Body of pancreas (tissue), 4 donors: ENCODE data around the gene GRXCR2. TPM values are rescaled to one million over a fixed set of nuclear protein-coding genes. Genes with fewer than 3 reads are reported as not detected.

Source experiments
- ATAC-seq: fragments of 150-250 bp; one replicate; pipeline ENCODE4 v1.9.1; 2016
- DNase-seq, 4 donors: peaks; one replicate each; pipeline ENCODE4 v3.0.0-alpha.2; 2019
- H3K27ac ChIP-seq, 4 donors: fragments of 200-600 bp; sonication (generic); 1 replicate in 3 of 4; 2 replicates in 1 of 4; pipeline versions ENCODE4 v1.5.1 to v1.6.1; 2016 to 2019; ENCODE audit warnings: mild to moderate bottlenecking in 1 of 4, mixed read lengths in 1 of 4, moderate library complexity in 1 of 4
- H3K27me3 ChIP-seq, 2 donors: fragments of 200-600 bp; sonication (generic); one replicate each; pipeline ENCODE4 v1.6.0; 2016; ENCODE audit warnings: mild to moderate bottlenecking in 1 of 2
- H3K36me3 ChIP-seq, 2 donors: fragments of 200-600 bp; sonication (generic); replicated peaks in 1 of 2; 2 replicates each; pipeline ENCODE4 v1.5.1; 2016; ENCODE audit warnings: low read depth in 2 of 2; ENCODE audit not compliant: insufficient read depth in 1 of 2
- H3K4me1 ChIP-seq: fragments of 200-600 bp; sonication (generic); one replicate; pipeline ENCODE4 v1.6.0; 2016
- H3K4me3 ChIP-seq, 2 donors: fragments of 200-600 bp; sonication (generic); 1 replicate in 1 of 2; 2 replicates in 1 of 2; pipeline ENCODE4 v1.5.1; 2016 to 2019
- H3K9me3 ChIP-seq, 3 donors: fragments of 200-600 bp; sonication (generic); 1 replicate in 2 of 3; 2 replicates in 1 of 3; pipeline ENCODE4 v1.5.1; 2016
- CTCF ChIP-seq, 7 experiments: fragments of 450-650 bp in 4 of 7; fragments of 200-600 bp in 3 of 7; sonication (generic) in 3 of 7; IDR thresholded peaks; one replicate each; pipeline ENCODE4 v1.5.1; 2016 to 2019; ENCODE audit warnings: antibody characterized with exemption in 7 of 7
- POLR2A ChIP-seq, 3 donors: fragments of 450-650 bp; IDR thresholded peaks; one replicate each; pipeline ENCODE4 v1.6.1; 2016; ENCODE audit warnings: antibody characterized with exemption in 3 of 3, mild to moderate bottlenecking in 2 of 3
- WGBS, 2 donors: methylation state at CpG; one replicate each; pipeline ENCODE4 v1.1.5; 2017; 5-methylcytosine and 5-hydroxymethylcytosine counted together
- intact Hi-C: fragments of 100-400 bp; cut with DNase I; formaldehyde crosslinking; loops from one replicate; pipeline ENCODE4 v1.15.1; 2023
- total RNA-seq, 2 donors: library from RNA; depleted of rRNA; stranded (reverse); fragments of >200 nt; gene quantifications; one replicate each; pipeline ENCODE4 v1.1.0, GENCODE V29; 2016

GRXCR2 gene
- total RNA-seq, 2 donors from 2014 or later, result not detected

GRCh38 chr5:145853781-145854376 is 18.9 kb downstream of the GRXCR2 start:
- Histone ChIP-seq H3K4me3 (no peak overlapping the region), H3K27ac (no peak overlapping the region), H3K4me1 (no peaks in the 10 kb centered on the region), H3K27me3 (no peaks in the 10 kb centered on the region), H3K36me3 (no peaks in the 10 kb centered on the region), H3K9me3 (no peaks in the 10 kb centered on the region)
- ATAC-seq (no peak), DNase-seq (no peak)
- WGBS, 2 donors, result 96 to 97% methylated on average over 3 of the region's 3 CpGs
- TF ChIP-seq POLR2A (IDR thresholded peaks at IDR 0.05), result no peak
- no peak for TF ChIP-seq CTCF (IDR thresholded peaks at IDR 0.05)
- intact Hi-C loops, result no loop called here

DNA sequence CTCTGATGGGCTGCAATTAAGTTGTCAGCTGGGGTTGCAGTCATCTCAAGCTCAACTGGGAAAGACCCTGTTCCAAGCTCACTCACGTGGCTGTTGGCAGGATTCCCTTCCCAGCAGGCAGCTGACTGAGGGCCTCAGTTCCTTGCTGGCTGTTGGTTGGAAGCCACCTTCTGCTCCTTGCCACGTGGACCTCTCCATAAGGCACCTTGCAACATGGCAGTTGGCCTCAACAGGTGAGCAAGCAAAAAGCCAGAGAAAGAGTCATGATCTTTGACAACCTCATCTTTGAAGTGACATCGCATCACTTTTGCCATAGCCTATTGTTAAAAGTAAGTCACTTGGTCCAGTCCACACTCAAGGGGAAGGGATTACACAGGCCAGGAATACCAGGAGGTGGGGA is 19.8 kb downstream of the GRXCR2 start:
- no peaks in the 10 kb centered on the region for H3K9me3 ChIP-seq
- H3K4me1 ChIP-seq, result no peaks in the 10 kb centered on the region
- WGBS, 2 donors, result 70 to 84% methylated on average over 2 to 3 of the region's 3 CpGs
- H3K36me3 ChIP-seq, result no peaks in the 10 kb centered on the region
- TF ChIP-seq POLR2A (IDR thresholded peaks at IDR 0.05) (no peak), CTCF (IDR thresholded peaks at IDR 0.05) (no peak)
- intact Hi-C loops, result no loop called here
- no peak for DNase-seq
- H3K27ac ChIP-seq, result no peak overlapping the region
- ATAC-seq, result no peak
- no peak overlapping the region for H3K4me3 ChIP-seq
- H3K27me3 ChIP-seq, result no peaks in the 10 kb centered on the region

DNA sequence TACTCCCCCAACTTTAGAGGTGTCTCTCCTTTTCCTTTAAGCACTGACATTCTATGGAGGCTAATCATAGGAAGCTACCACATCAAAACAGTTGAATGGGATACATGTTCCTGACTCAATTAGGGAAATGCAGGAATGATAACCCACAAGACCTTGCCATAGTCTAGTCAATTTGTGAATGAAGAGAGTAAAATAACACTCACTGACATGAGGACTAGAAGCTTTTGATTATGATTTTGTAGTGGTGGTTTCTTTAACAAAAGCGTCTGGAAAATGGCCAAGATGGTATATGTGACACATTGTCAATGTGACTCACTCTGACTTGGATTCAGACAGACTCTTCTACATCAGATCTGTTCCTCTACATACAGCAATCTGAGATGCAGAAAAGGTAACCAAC is 24.0 kb downstream of the GRXCR2 start:
- peaks cover 14% of the 10 kb centered on the region for H3K4me1 ChIP-seq
- ATAC-seq, result no peak
- H3K27me3 ChIP-seq, result no peaks in the 10 kb centered on the region
- no peak overlapping the region for H3K4me3 ChIP-seq
- H3K36me3 ChIP-seq, result no peaks in the 10 kb centered on the region
- H3K9me3 ChIP-seq, result no peaks in the 10 kb centered on the region
- no peak for DNase-seq
- no peak overlapping the region for H3K27ac ChIP-seq
- TF ChIP-seq POLR2A (IDR thresholded peaks at IDR 0.05) (no peak), CTCF (IDR thresholded peaks at IDR 0.05) (no peak)
- intact Hi-C loops, result no loop called here
- 69 to 82% methylated on average over 1 of the region's 1 CpG for WGBS, 2 donors

- H3K4me1 ChIP-seq, result peaks cover 14% of the 10 kb centered on the region
- H3K27ac ChIP-seq, result no peak overlapping the region
- 93 to 96% methylated on average over 6 of the region's 6 CpGs for WGBS, 2 donors
- no peak for TF ChIP-seq POLR2A (IDR thresholded peaks at IDR 0.05)
- no peak overlapping the region for H3K4me3 ChIP-seq
- H3K27me3 ChIP-seq, result no peaks in the 10 kb centered on the region
- ATAC-seq (no peak), DNase-seq (no peak)
- H3K9me3 ChIP-seq, result no peaks in the 10 kb centered on the region
- intact Hi-C loops, result no loop called here
- no peaks in the 10 kb centered on the region for H3K36me3 ChIP-seq
Measured at GRCh38 chr5:145847499-145848497, 25.0 kb downstream of the GRXCR2 start.

DNA sequence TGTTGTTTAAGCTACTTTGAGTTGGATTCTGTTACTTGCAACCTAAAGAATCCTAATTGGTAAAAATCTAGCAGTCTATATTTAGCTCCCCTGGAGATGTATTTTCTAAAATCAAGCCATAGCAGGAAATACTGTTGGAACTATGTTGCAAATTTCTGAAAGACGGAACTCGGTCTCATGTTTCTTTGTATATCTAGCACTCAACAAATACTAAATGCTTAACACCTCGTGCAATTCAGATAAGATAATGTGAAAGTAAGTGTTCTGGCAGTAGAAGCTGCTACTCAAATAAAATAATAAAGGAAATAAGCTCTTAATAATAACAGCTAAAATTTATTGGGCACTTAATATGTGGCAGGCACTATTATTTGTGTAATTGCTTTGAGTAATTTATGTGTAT is 26.7 kb downstream of the GRXCR2 start:
- Histone ChIP-seq H3K27me3 (no peaks in the 10 kb centered on the region), H3K36me3 (no peaks in the 10 kb centered on the region), H3K9me3 (no peaks in the 10 kb centered on the region), H3K4me1 (peaks cover 14% of the 10 kb centered on the region), H3K4me3 (no peak overlapping the region), H3K27ac (no peak overlapping the region)
- TF ChIP-seq POLR2A (IDR thresholded peaks at IDR 0.05) (no peak), CTCF (IDR thresholded peaks at IDR 0.05) (no peak)
- intact Hi-C loops, result no loop called here
- ATAC-seq (peak; percentile 70), DNase-seq (no peak)
- WGBS, 2 donors, result 21% methylated on average over 3 of the region's 3 CpGs
